ENCODE results near the gene SLAMF6. TPM values are rescaled to one million over a fixed set of nuclear protein-coding genes. Genes with fewer than 3 reads are reported as not detected.
"Not testable (repeated sequence)": the region's sequence is repeated elsewhere in the genome, so short reads cannot be mapped to it uniquely, and the experiment has no call there.

SLAMF6 gene
- polyA plus RNA-seq = under 1 TPM; 0.22 to 0.73 (median 0.48) TPM

GRCh38 chr1:160522622-160523345, at the start of gene SLAMF6:
Gene SLAMF6, minus strand, starts transcription at chr1:160523255. Its CDS starts 63 bp downstream, at chr1:160523192.
- 60 to 64% (median 62%) methylated on average over 11 of the region's 11 CpGs for WGBS, 3 donors
- no peak within 1 kb of the TSS for H3K27ac ChIP-seq (ENCODE audit: low read depth, low read length)

- H3K27ac ChIP-seq (ENCODE audit: low read depth, low read length) = no peak overlapping the region
- WGBS, 3 donors = 82 to 89% (median 86%) methylated on average over 3 of the region's 3 CpGs
These were observed 47.8 kb upstream of the SLAMF6 start for GRCh38 chr1:160570840-160571239.

GRCh38 chr1:160569806-160570205, 46.8 kb upstream of the SLAMF6 start:
- H3K27ac ChIP-seq (ENCODE audit: low read depth, low read length) = no peak overlapping the region
- WGBS, 3 donors = 50 to 93% (median 61%) methylated on average over 2 of the region's 2 CpGs

GRCh38 chr1:160567858-160568682, 45.0 kb upstream of the SLAMF6 start:
- 38 to 64% (median 45%) methylated on average over 8 of the region's 8 CpGs for WGBS, 3 donors
- H3K27ac ChIP-seq (ENCODE audit: low read depth, low read length) = no peak overlapping the region

- WGBS, 3 donors = 76 to 87% (median 79%) methylated on average over 5 of the region's 5 CpGs
- H3K27ac ChIP-seq (ENCODE audit: low read depth, low read length) = no peak overlapping the region
These were observed 44.3 kb upstream of the SLAMF6 start for GRCh38 chr1:160567341-160567740.

- no peak overlapping the region for H3K27ac ChIP-seq (ENCODE audit: low read depth, low read length)
- 30 to 65% (median 55%) methylated on average over 4 of the region's 4 CpGs for WGBS, 3 donors
These were observed 42.5 kb upstream of the SLAMF6 start for GRCh38 chr1:160565564-160565963.

- WGBS, 3 donors = 79 to 85% (median 83%) methylated on average over 1 of the region's 1 CpG
- not testable (repeated sequence) for H3K27ac ChIP-seq (ENCODE audit: low read depth, low read length)
These were observed 40.2 kb upstream of the SLAMF6 start for GRCh38 chr1:160563230-160563629.

- 72 to 84% (median 73%) methylated on average over 2 of the region's 2 CpGs for WGBS, 3 donors
These were observed 39.7 kb upstream of the SLAMF6 start for GRCh38 chr1:160562745-160563144.

GRCh38 chr1:160560806-160561205, 37.8 kb upstream of the SLAMF6 start:
- H3K27ac ChIP-seq (ENCODE audit: low read depth, low read length) = no peak overlapping the region

More at GRCh38 chr1:160562745-160563144, 39.7 kb upstream of the SLAMF6 start:
- H3K27ac ChIP-seq (ENCODE audit: low read depth, low read length) = not testable (repeated sequence)

GRCh38 chr1:160560045-160560705, 37.1 kb upstream of the SLAMF6 start:
- 66 to 80% (median 77%) methylated on average over 4 of the region's 4 CpGs for WGBS, 3 donors
- H3K27ac ChIP-seq (ENCODE audit: low read depth, low read length) = no peak overlapping the region

GRCh38 chr1:160559437-160559836, 36.4 kb upstream of the SLAMF6 start:
- not testable (repeated sequence) for H3K27ac ChIP-seq (ENCODE audit: low read depth, low read length)
- 56 to 96% (median 78%) methylated on average over 3 of the region's 3 CpGs for WGBS, 3 donors

- WGBS, 3 donors = 69 to 87% (median 74%) methylated on average over 4 of the region's 4 CpGs
- no peak overlapping the region for H3K27ac ChIP-seq (ENCODE audit: low read depth, low read length)
These were observed 35.8 kb upstream of the SLAMF6 start for GRCh38 chr1:160558660-160559380.

GRCh38 chr1:160553778-160554177, 30.7 kb upstream of the SLAMF6 start:
- no peak overlapping the region for H3K27ac ChIP-seq (ENCODE audit: low read depth, low read length)
- WGBS, 3 donors = 73 to 80% (median 73%) methylated on average over 4 of the region's 4 CpGs

GRCh38 chr1:160552425-160552824, 29.4 kb upstream of the SLAMF6 start:
- WGBS, 3 donors = 71 to 81% (median 77%) methylated on average over 2 of the region's 2 CpGs
- no peak overlapping the region for H3K27ac ChIP-seq (ENCODE audit: low read depth, low read length)

- WGBS, 3 donors = 63 to 71% (median 65%) methylated on average over 6 of the region's 6 CpGs
- H3K27ac ChIP-seq (ENCODE audit: low read depth, low read length) = no peak overlapping the region
These were observed 27.5 kb upstream of the SLAMF6 start for GRCh38 chr1:160550572-160551034.

GRCh38 chr1:160549665-160550006, 26.6 kb upstream of the SLAMF6 start:
- no peak overlapping the region for H3K27ac ChIP-seq (ENCODE audit: low read depth, low read length)
- WGBS, 3 donors = 90 to 95% (median 95%) methylated on average over 3 of the region's 3 CpGs

- WGBS, 3 donors = 62 to 64% (median 62%) methylated on average over 5 of the region's 5 CpGs
These were observed 26.1 kb upstream of the SLAMF6 start for GRCh38 chr1:160548960-160549664.

GRCh38 chr1:160548183-160548582, 25.1 kb upstream of the SLAMF6 start:
- no peak overlapping the region for H3K27ac ChIP-seq (ENCODE audit: low read depth, low read length)
- 56 to 76% (median 75%) methylated on average over 3 of the region's 3 CpGs for WGBS, 3 donors

More at GRCh38 chr1:160548960-160549664, 26.1 kb upstream of the SLAMF6 start:
- H3K27ac ChIP-seq (ENCODE audit: low read depth, low read length) = no peak overlapping the region
